ENCODE results near the gene GPR35.
"Not testable (repeated sequence)": the region's sequence is repeated elsewhere in the genome, so short reads cannot be mapped to it uniquely, and the experiment has no call there.

GPR35 gene

GRCh38 chr2:240640939-240641338, 15.7 kb downstream of the GPR35 start:
- DNase-seq: no peak

GRCh38 chr2:240642061-240642805, 17.0 kb downstream of the GPR35 start:
- DNase-seq: no peak

- no peak for DNase-seq
These were observed 17.5 kb downstream of the GPR35 start for GRCh38 chr2:240642806-240643092.

DNA sequence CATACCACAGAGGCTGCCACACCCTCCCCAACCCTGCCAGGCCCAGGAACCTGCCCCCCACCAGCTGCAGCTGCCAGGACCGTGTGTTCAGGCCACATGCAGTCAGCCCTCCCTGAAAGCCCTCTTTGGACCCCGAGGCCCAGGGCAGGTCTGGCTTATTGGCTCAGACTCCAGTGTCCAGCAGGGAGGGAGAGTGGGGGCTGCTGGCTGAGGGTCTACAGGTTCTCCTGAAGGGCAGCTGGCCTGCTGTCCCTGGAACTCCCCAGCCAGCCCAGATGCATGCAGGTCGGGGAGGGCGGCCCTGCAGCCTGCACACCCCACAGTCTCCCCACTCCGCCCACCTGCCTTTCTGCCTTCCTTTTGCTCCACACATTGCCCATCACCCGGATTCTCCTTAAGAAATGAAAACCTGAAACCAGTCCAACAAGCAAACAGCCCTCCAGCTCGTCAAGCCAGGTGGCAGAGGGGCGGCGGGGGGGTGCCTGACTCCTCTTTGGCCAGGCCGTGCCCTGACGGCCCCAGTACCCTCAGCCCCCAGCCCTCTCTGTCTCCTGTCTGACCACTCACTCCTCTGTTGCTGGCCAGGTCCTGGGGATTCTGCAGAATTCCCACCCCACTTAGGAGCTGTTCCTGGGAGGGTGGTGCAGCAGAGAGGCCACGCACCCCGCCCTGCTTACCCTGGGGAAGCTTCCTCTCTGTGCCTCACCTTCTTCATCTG, 18.0 kb downstream of the GPR35 start:
- DNase-seq: no peak

DNA sequence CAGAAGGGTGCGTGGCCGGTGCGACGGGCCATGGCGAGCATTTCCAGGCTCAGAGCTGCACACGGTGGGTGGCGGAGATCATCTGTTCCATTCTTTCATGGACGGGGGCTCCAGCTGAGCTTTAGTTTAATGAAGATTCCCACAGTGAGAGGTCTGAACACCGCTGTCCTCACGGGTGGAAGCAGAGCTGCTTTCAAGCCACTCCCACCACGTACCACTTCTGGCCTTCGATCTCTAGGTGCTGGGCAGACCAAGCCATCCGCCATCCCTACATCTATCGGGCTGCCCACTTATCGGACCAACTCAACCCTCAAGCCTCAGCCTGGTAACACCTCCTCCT, 18.5 kb downstream of the GPR35 start:
- no peak for DNase-seq

DNA sequence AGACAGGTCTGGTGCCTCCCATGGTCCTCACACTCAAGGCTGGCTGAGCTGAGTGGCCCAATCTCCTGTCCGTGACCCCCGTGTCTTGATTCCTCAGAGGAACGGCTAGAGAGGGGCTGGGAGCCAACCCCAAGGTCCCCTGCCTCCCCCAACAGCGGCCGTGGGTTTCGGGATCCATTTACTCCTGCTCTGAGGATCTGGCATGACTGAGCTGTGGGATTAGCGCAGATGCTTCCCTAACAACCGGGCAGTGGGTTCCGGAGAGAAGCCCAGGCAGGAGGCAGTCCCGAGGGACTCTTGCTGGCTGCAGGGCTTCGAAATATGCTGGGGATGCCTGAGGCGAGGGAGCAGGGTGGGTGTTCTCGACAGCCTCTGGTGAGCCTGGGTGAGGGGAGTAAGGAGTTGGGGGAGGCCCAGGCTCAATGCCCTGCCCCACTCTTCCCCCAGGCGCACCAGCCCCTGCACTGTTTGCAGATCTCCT, 18.9 kb downstream of the GPR35 start:
- DNase-seq: no peak

- DNase-seq: no peak
These were observed 19.6 kb downstream of the GPR35 start for GRCh38 chr2:240644859-240645301.

DNA sequence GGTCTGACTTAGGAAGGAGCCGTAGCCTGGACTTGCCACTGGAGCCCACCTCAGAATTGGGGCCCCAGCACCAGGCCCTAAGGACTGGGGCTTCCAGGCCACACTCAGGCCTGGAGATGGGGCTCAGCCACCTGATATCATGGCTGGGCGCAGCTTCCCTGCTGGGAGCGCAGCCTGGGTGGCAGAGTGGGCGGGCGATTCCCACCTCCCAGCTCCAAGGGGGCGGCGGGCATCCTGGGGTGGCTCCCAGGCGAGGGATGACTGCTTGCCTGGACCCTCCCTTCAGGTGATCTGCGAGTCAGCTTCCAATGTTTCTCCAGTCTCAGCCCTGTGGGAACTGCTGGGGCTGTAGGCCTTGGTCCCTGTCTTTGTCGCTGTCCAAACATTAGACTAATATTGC, 20.1 kb downstream of the GPR35 start:
- DNase-seq: no peak

DNA sequence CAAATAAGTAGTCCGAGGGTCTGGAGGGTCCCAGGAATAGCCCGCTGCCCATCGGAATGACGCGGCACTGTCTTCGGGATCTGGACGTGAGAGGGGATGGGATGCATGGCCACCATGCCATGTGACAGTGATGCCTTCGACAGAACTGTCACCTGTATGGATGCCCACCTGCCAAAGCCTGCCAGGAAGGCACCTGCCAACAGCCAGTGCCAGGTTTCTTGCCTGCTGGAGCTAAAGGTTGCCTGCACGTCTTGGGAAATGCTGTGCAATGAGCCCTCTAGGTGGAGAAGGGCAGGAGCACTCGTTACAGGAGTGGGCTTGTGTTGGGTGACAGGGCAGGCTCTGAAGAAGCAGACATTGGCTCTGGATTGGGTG, 20.5 kb downstream of the GPR35 start:
- no peak for DNase-seq

- DNase-seq: no peak
These were observed 21.1 kb downstream of the GPR35 start for GRCh38 chr2:240646176-240646899.

DNA sequence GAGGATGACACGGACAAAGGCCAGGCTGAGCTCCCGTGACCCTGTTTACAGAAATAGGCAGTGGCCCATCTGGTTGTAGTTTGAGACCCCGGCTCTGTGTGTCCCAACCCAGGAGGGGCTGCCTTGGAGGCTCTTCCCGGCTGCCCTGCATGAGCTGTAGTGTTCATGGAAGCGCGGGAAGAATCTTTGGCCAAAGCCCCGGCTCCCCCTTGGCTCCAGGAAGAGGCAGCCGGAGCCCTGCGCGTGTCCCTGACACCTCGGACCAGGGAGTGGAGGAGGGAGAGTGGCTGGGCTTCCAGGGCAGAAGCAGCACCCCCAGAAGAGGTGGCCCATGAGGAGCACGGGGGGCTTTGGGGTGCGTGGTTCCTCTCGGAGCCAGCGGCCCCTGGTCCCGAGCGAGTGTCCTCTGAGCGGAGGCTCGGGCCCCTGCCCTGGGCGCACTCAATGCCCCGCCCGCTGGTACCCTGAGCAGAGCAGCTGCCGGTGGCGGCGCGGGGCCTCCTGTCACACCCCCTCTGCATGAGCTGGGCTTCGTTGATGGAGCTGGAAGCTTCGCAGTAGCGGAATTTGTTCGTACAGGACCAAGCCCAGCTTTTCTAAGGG, 21.7 kb downstream of the GPR35 start:
- no peak for DNase-seq

DNA sequence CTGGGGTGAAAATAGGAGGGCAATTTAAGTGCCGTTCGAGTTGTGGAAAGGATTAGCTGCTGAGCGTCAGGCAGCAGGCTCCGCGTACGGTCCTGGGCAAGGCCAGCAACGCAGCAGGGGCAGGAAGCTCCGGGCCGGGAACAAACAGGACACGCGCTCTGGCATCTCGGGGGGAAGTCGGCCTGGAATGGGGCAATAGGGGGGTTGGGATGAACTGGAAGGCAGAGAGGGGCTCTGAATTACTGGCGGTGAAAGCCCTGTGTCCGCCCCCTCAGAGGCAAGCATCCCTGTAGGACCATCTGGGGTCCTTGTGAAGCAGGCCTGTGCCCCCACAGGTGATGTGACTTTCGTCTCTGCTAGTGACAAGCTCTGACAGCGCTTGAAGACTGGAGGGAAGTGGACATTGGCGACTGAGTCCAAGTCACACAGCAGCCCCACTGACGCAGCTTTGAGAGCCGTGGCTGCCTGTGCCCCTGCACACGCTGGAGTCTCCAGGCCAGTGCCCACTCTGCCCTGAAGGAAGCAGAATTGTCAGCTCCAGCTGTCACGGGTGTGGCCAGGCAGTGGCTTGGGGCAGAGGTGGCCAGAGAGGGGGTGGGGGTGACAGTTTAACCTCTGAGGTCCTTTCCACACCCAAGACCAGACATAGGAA, 22.3 kb downstream of the GPR35 start:
- no peak for DNase-seq

- no peak for DNase-seq
These were observed 22.9 kb downstream of the GPR35 start for GRCh38 chr2:240648155-240648649.

- DNase-seq: no peak
These were observed 23.5 kb downstream of the GPR35 start for GRCh38 chr2:240648650-240649275.

DNA sequence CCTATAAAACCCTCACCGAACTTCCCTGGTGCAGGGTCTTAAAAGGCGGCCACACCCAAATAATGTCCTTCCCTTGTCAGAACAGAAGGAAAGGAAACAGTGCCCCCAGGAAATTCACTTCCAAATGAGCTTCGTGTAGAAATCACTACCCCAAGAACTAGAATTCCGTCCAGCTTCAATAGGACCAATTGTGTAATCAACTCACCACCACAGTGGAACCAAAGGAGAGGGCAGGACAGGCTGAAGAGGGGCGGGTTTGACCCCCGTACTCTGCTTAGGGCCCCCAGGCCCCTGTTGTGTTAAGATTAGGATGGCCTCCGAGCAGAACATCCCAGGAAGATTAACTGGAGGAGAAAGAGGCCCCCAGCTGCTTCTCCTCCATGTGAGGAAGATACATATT, 24.1 kb downstream of the GPR35 start:
- no peak for DNase-seq

- no peak for DNase-seq
These were observed 25.1 kb downstream of the GPR35 start for GRCh38 chr2:240650254-240650965.

DNA sequence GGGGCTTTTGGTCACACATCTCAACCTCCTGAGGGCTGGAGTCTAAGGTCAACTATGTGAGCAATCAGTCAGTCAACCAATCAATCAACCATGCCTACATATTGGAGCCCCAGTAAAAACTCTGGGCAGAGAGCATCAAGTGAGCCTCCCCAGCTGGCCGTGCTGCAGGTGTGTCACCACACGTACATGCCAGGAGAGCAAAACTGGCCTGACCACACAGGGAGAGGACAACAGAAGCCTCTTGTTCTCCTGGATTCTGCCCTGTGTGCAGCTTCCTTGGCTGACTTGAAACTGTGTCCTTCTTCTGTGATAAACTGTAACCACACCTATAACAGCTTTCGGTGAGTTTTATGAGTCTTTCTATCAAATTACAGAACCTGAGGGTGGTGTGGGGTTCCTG, 25.9 kb downstream of the GPR35 start:
- DNase-seq: no peak

DNA sequence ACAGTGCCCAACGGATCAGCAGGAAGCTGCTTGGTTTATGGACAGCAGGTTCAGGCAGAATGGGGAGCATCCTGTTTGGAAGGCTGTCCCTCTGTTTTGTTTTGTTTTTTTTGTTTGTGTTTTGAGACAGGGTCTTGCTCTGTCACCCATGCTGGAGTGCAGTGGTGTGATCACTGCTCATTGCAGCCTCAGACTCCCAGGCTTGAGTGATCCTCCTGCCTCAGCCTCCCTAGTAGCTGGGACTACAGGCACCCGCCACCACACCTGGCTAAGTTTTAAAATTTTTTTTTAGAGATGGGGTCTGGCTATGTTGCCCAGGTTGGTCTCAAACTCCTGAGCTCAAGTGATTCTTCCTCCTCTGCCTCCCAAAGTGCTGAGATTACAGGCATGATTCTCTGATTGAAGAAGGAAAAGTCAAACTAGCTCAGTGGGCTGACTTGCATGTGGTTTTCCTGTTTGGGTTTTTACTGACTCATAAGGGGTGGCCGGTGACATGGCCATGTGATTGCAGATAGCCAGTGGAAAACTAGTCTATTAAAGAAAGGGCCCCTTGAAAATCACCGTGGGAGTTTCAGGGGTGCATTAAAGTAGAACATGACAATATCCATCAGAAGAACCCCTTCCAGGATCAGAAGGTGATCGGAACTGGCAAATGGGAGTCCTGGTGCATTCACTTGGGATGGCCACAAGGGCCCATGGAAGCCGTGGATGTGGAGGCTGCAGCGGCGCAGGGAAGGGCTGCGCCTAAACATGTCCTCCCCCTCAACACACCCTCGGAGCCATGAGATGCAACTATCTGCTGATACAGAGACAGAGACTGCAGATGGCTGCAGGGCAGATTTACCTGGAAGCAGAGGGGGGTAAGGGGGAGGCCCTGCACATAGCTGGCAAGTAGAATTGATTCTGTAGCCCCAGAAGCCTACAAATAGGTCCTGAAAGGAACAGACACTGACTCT, 30.9 kb downstream of the GPR35 start:
- no peak for DNase-seq

- not testable (repeated sequence) for DNase-seq
These were observed 34.6 kb downstream of the GPR35 start for GRCh38 chr2:240659883-240660282.

- no peak for DNase-seq
These were observed 37.4 kb downstream of the GPR35 start for GRCh38 chr2:240662681-240663080.
